ENCODE measurements around the gene ZNF124.

The ZNF124 gene

DNA sequence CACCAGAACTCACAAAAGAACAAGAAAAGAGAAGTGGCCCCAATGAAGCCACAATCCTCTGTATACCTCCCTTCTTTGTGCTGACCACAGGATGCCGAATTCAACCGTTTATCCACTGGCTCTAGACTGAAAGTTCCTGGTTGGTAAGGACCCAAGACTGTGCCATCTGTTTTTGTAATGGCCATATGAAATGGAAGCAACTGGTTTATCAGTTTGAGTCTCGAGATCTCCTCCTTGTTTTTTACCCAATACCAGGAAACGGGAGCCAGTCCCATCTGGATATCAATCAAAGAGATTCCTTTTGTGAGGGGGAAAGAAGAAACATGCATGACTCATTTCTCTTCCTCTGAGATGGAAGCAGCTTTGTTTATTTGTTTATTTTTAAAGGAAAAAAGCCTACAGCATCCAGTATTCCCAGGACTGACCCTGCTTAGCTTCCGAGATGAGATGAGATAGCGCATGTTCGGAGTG lies 32.4 kb upstream of the ZNF124 start:
- H3K79me2 ChIP-seq (ENCODE audit: insufficient read depth, low read length) = peaks cover 27% of the 10 kb centered on the region

DNA sequence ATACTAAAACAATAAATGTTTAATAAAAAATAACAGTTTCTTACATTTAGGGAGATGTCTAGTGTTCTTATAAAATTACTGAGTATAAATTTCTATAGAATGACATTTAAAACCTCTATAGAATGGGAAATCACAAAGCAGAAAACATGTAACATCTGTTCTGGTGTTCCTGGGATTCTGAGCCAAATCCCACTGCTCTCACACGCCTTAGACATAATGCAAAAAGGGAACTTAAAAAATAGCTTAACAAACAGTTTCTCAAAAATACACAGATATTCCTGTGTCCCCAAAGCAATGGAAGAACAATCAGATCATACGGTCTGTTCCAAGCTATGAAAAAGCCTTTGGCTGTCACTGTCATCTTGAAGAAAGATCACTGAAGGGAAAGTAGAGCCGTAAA lies 27.0 kb upstream of the ZNF124 start:
- peaks cover 28% of the 10 kb centered on the region for H3K9me3 ChIP-seq (ENCODE audit: low read length)
- H3K9ac ChIP-seq (ENCODE audit: low read length) = no peak overlapping the region
- no peak overlapping the region for H3K4me2 ChIP-seq (ENCODE audit: low read length)
- TF ChIP-seq, protein P1, sequence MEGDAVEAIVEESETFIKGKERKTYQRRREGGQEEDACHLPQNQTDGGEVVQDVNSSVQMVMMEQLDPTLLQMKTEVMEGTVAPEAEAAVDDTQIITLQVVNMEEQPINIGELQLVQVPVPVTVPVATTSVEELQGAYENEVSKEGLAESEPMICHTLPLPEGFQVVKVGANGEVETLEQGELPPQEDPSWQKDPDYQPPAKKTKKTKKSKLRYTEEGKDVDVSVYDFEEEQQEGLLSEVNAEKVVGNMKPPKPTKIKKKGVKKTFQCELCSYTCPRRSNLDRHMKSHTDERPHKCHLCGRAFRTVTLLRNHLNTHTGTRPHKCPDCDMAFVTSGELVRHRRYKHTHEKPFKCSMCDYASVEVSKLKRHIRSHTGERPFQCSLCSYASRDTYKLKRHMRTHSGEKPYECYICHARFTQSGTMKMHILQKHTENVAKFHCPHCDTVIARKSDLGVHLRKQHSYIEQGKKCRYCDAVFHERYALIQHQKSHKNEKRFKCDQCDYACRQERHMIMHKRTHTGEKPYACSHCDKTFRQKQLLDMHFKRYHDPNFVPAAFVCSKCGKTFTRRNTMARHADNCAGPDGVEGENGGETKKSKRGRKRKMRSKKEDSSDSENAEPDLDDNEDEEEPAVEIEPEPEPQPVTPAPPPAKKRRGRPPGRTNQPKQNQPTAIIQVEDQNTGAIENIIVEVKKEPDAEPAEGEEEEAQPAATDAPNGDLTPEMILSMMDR (IDR thresholded peaks at IDR 0.05; ENCODE audit: low read length) = no peak
- no peak for TF ChIP-seq EZH2 (IDR thresholded peaks at IDR 0.05; ENCODE audit: borderline replicate concordance, low read length)
- H3K9me2 ChIP-seq (ENCODE audit: low read depth, low read length) = no peaks in the 10 kb centered on the region
- no peaks in the 10 kb centered on the region for H3F3A ChIP-seq (ENCODE audit: insufficient read depth, low read length)
- H4K20me1 ChIP-seq (ENCODE audit: insufficient read depth, low read length) = no peaks in the 10 kb centered on the region
- H3K36me3 ChIP-seq (ENCODE audit: insufficient read depth, low read length) = peaks cover 96% of the 10 kb centered on the region
- H3K4me1 ChIP-seq (ENCODE audit: insufficient read depth, low read length, severe bottlenecking) = no peaks in the 10 kb centered on the region
- H3K27me3 ChIP-seq (ENCODE audit: insufficient read depth, low read length) = no peaks in the 10 kb centered on the region
- H3K4me3 ChIP-seq (ENCODE audit: low read depth, low read length, poor library complexity, severe bottlenecking) = no peak overlapping the region
- no peak overlapping the region for H3K27ac ChIP-seq (ENCODE audit: low read depth, low read length, poor library complexity, severe bottlenecking)
- H3K79me2 ChIP-seq (ENCODE audit: insufficient read depth, low read length) = no peaks in the 10 kb centered on the region
- H2AFZ ChIP-seq (ENCODE audit: low read length) = no peak overlapping the region

More for the DNA sequence above, 32.4 kb upstream of the ZNF124 start:
- Histone ChIP-seq H2AFZ (ENCODE audit: low read length) (no peak overlapping the region), H3K9ac (ENCODE audit: low read length) (no peak overlapping the region), H3F3A (ENCODE audit: insufficient read depth, low read length) (no peaks in the 10 kb centered on the region), H3K9me3 (ENCODE audit: low read length) (peaks cover 34% of the 10 kb centered on the region), H3K4me3 (ENCODE audit: low read depth, low read length, poor library complexity, severe bottlenecking) (no peak overlapping the region), H3K27me3 (ENCODE audit: insufficient read depth, low read length) (no peaks in the 10 kb centered on the region), H3K4me2 (ENCODE audit: low read length) (no peak overlapping the region), H3K4me1 (ENCODE audit: insufficient read depth, low read length, severe bottlenecking) (peaks cover 7% of the 10 kb centered on the region), H3K9me2 (ENCODE audit: low read depth, low read length) (no peaks in the 10 kb centered on the region), H3K27ac (ENCODE audit: low read depth, low read length, poor library complexity, severe bottlenecking) (no peak overlapping the region), H3K36me3 (ENCODE audit: insufficient read depth, low read length) (peaks cover 88% of the 10 kb centered on the region), H4K20me1 (ENCODE audit: insufficient read depth, low read length) (no peaks in the 10 kb centered on the region)
- TF ChIP-seq EZH2 (IDR thresholded peaks at IDR 0.05; ENCODE audit: borderline replicate concordance, low read length) = no peak
- TF ChIP-seq, protein P1 (IDR thresholded peaks at IDR 0.05; ENCODE audit: low read length) = no peak

DNA sequence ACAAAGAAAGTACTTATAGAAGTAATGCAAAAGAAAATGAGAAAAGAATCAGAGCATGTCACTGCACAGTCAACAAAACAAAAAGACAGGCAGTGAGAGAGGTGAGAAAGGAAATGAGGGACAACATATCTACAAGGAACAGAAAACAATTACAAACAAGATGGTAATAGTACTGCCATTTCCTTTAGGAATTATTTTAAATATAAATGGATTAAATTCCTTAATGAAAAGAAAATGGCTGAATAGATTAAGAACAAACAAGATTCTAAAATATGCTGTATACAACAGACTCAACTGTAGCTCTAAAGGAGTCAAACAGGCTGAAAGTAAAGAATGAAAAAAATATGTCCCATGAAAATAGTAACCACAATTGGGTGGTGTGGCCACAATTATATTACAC lies 22.1 kb upstream of the ZNF124 start:
- Histone ChIP-seq H3K4me1 (ENCODE audit: insufficient read depth, low read length, severe bottlenecking) (no peaks in the 10 kb centered on the region), H3K9me2 (ENCODE audit: low read depth, low read length) (no peaks in the 10 kb centered on the region), H3K9ac (ENCODE audit: low read length) (no peak overlapping the region), H3F3A (ENCODE audit: insufficient read depth, low read length) (no peaks in the 10 kb centered on the region), H4K20me1 (ENCODE audit: insufficient read depth, low read length) (no peaks in the 10 kb centered on the region), H3K79me2 (ENCODE audit: insufficient read depth, low read length) (no peaks in the 10 kb centered on the region), H3K4me3 (ENCODE audit: low read depth, low read length, poor library complexity, severe bottlenecking) (no peak overlapping the region), H3K4me2 (ENCODE audit: low read length) (no peak overlapping the region), H3K9me3 (ENCODE audit: low read length) (peaks cover 48% of the 10 kb centered on the region), H2AFZ (ENCODE audit: low read length) (no peak overlapping the region), H3K36me3 (ENCODE audit: insufficient read depth, low read length) (peaks cover 90% of the 10 kb centered on the region), H3K27me3 (ENCODE audit: insufficient read depth, low read length) (no peaks in the 10 kb centered on the region), H3K27ac (ENCODE audit: low read depth, low read length, poor library complexity, severe bottlenecking) (no peak overlapping the region)
- TF ChIP-seq, protein P1 (IDR thresholded peaks at IDR 0.05; ENCODE audit: low read length) = no peak
- no peak for TF ChIP-seq EZH2 (IDR thresholded peaks at IDR 0.05; ENCODE audit: borderline replicate concordance, low read length)

All from OCI-LY1 (cell line).